A549 (cell line): ENCODE measurements around the gene PSMB5. TPM values are rescaled to one million over a fixed set of nuclear protein-coding genes. Genes with fewer than 3 reads are reported as not detected.

Experiments used
- ATAC-seq, 2 experiments: fragments of 200-7000 bp in 1 of 2; fragments of >200 bp in 1 of 2; cut with Nextera tagmentation in 1 of 2; cut with Tn5 transposase in 1 of 2; 3 replicates each; pipeline versions ENCODE4 v1.8.0 to v1.9.1; 2018 to 2020; ENCODE audit warnings: mild to moderate bottlenecking in 1 of 2, moderate library complexity in 1 of 2
- CTCF ChIA-PET: fragments of 300-600 bp; sonication (Branson Sonifier 250); formaldehyde crosslinking; extraction: SDS; loops from one replicate; lab custom pipeline; 2021; ENCODE audit warnings: antibody characterized with exemption, inconsistent platforms; lab: Yijun Ruan, JAX
- POLR2A ChIA-PET: fragments of 350-600 bp; formaldehyde crosslinking; extraction: SDS; loops from one replicate; lab custom pipeline; 2021; ENCODE audit warnings: antibody characterized with exemption, inconsistent platforms; lab: Yijun Ruan, JAX
- DNase-seq, 2 experiments: peaks; one replicate each; pipeline versions ENCODE4 v3.0.0 to v3.0.0-alpha.2; 2011 to 2016; ENCODE audit warnings: low read depth in 1 of 2, low spot score in 1 of 2
- FAIRE-seq: peaks from 2 replicates; lab custom pipeline; 2011; peaks lifted over from hg19 to GRCh38; lab: Jason Lieb, UNC
- H3K27ac ChIP-seq, 2 experiments: fragments of >200 bp; sonication (Bioruptor Twin); formaldehyde crosslinking; 3 replicates each; pipeline ENCODE4 v1.5.1; 2016 to 2017
- H3K4me1 ChIP-seq: fragments of >200 bp; sonication (Bioruptor Twin); formaldehyde crosslinking; 3 replicates; pipeline ENCODE4 v1.6.1; 2016
- H3K4me2 ChIP-seq: fragments of >200 bp; sonication (Bioruptor Twin); formaldehyde crosslinking; 3 replicates; pipeline ENCODE4 v1.6.1; 2016
- H3K4me3 ChIP-seq: fragments of >200 bp; sonication (Bioruptor Twin); formaldehyde crosslinking; 3 replicates; pipeline ENCODE4 v1.5.1; 2016
- H3K9me3 ChIP-seq: fragments of >200 bp; sonication (Bioruptor Twin); formaldehyde crosslinking; 3 replicates; pipeline ENCODE4 v1.6.1; 2016
- BHLHE40 ChIP-seq: IDR thresholded peaks from 2 replicates; pipeline ENCODE4 v1.6.1; 2012; ENCODE audit warnings: low read depth, low read length, inconsistent platforms
- CHD4 ChIP-seq: fragments of 200-600 bp; sonication (generic); IDR thresholded peaks from 2 replicates; pipeline ENCODE4 v1.6.1; 2016; ENCODE audit warnings: antibody characterized with exemption, mild to moderate bottlenecking, borderline replicate concordance
- EHMT2 ChIP-seq: fragments of 200-600 bp; sonication (generic); IDR thresholded peaks from 2 replicates; pipeline ENCODE4 v1.6.1; 2016; ENCODE audit warnings: antibody characterized with exemption, low read depth, mild to moderate bottlenecking, moderate library complexity
- FOSB ChIP-seq: fragments of 250-450 bp; sonication (Bioruptor Pico); IDR thresholded peaks from 2 replicates; pipeline ENCODE4 v1.5.0; 2020; ENCODE audit warnings: mild to moderate bottlenecking, moderate library complexity
- FOXS1 ChIP-seq: fragments of 250-450 bp; sonication (Bioruptor Pico); IDR thresholded peaks from 2 replicates; pipeline ENCODE4 v1.5.0; 2020; ENCODE audit warnings: mild to moderate bottlenecking, moderate library complexity
- HDAC2 ChIP-seq: fragments of 200-600 bp; sonication (generic); IDR thresholded peaks from 2 replicates; pipeline ENCODE4 v1.6.1; 2016
- HOXB5 ChIP-seq: fragments of 250-450 bp; sonication (Bioruptor Pico); IDR thresholded peaks from 2 replicates; pipeline ENCODE4 v1.5.0; 2020; ENCODE audit warnings: mild to moderate bottlenecking, moderate library complexity
- NPAS2 ChIP-seq: fragments of 250-450 bp; sonication (Bioruptor Pico); IDR thresholded peaks from 2 replicates; pipeline ENCODE4 v1.8.0; 2022; ENCODE audit warnings: mild to moderate bottlenecking, moderate library complexity, borderline replicate concordance
- PHF8 ChIP-seq: fragments of 200-600 bp; sonication (generic); IDR thresholded peaks from 2 replicates; pipeline ENCODE4 v1.6.1; 2016; ENCODE audit warnings: low read depth, mild to moderate bottlenecking, antibody characterized with exemption, moderate library complexity, borderline replicate concordance
- POLR2A ChIP-seq: IDR thresholded peaks from 2 replicates; pipeline ENCODE4 v1.6.1; 2012; ENCODE audit warnings: mild to moderate bottlenecking, low read length
- RARB ChIP-seq: fragments of 250-450 bp; sonication (Bioruptor Pico); IDR thresholded peaks from 2 replicates; pipeline ENCODE4 v1.8.0; 2021; ENCODE audit warnings: mild to moderate bottlenecking, moderate library complexity
- RNF2 ChIP-seq: fragments of 200-600 bp; sonication (generic); IDR thresholded peaks from 2 replicates; pipeline ENCODE4 v1.6.1; 2016; ENCODE audit warnings: low read depth, mild to moderate bottlenecking, antibody characterized with exemption, moderate library complexity, borderline replicate concordance
- SREBF2 ChIP-seq: fragments of 450-650 bp; IDR thresholded peaks from 2 replicates; pipeline ENCODE4 v1.6.1; 2014; ENCODE audit warnings: mild to moderate bottlenecking, moderate library complexity
- TP53 ChIP-seq: fragments of 250-450 bp; sonication (Bioruptor Pico); IDR thresholded peaks from 2 replicates; pipeline ENCODE4 v1.5.0; 2021; ENCODE audit warnings: mild to moderate bottlenecking, moderate library complexity
- ZC3H11A ChIP-seq: fragments of 450-650 bp; IDR thresholded peaks from 2 replicates; pipeline ENCODE4 v1.6.1; 2014; ENCODE audit warnings: antibody characterized with exemption, mild to moderate bottlenecking
- ZFP36 ChIP-seq: fragments of 450-650 bp; IDR thresholded peaks from 2 replicates; pipeline ENCODE4 v1.6.1; 2014; ENCODE audit warnings: borderline replicate concordance; ENCODE audit not compliant: partially characterized antibody
- ZNF302 ChIP-seq: fragments of 250-450 bp; sonication (Bioruptor Pico); IDR thresholded peaks from 2 replicates; pipeline ENCODE4 v1.9.0; 2021; ENCODE audit warnings: inconsistent platforms, mild to moderate bottlenecking, moderate library complexity
- whole genome bisulfite sequencing: methylation state at CpG from one replicate; pipeline ENCODE4 v1.1.6; 2017; ENCODE audit errors: missing lambda C conversion rate; 5-methylcytosine and 5-hydroxymethylcytosine counted together
- polyA plus RNA-seq, 4 experiments: library from polyadenylated mRNA; depleted of rRNA in 3 of 4; stranded (reverse); fragments of >200 nt; fragmentation: RNase III in 1 of 4; extraction: RNeasy Plus Mini Kit Qiagen cat#74134 plus additional on column Dnase treatment in 1 of 4; gene quantifications; 2 replicates in 3 of 4; 3 replicates in 1 of 4; pipeline ENCODE4 v1.2.3, GENCODE V29; 2011 to 2017
- TF ChIP-seq, protein P1 (sequence below): fragments of >200 bp; sonication (Bioruptor Twin); formaldehyde crosslinking; IDR thresholded peaks from 3 replicates; pipeline ENCODE4 v1.5.1; 2016
- TF ChIP-seq, protein P2 (sequence below): IDR thresholded peaks from 2 replicates; pipeline ENCODE4 v1.6.1; 2012; ENCODE audit warnings: low read depth, borderline replicate concordance
- TF ChIP-seq, protein P3 (sequence below): fragments of 450-650 bp; IDR thresholded peaks from 2 replicates; pipeline ENCODE4 v1.6.1; 2014; ENCODE audit warnings: antibody characterized with exemption
- TF ChIP-seq, protein P4 (sequence below): IDR thresholded peaks from 2 replicates; pipeline ENCODE4 v1.6.1; 2012
- TF ChIP-seq, protein P5 (sequence below): IDR thresholded peaks from 2 replicates; pipeline ENCODE4 v1.6.1; 2012
- TF ChIP-seq, protein P6 (sequence below): fragments of >200 bp; sonication (Bioruptor Twin); formaldehyde crosslinking; IDR thresholded peaks from 3 replicates; pipeline ENCODE4 v1.6.1; 2016

Gene PSMB5
- polyA plus RNA-seq, 2 of the 4 experiments (the other 2 are of a cell fraction), result 283 to 365 TPM

DNA sequence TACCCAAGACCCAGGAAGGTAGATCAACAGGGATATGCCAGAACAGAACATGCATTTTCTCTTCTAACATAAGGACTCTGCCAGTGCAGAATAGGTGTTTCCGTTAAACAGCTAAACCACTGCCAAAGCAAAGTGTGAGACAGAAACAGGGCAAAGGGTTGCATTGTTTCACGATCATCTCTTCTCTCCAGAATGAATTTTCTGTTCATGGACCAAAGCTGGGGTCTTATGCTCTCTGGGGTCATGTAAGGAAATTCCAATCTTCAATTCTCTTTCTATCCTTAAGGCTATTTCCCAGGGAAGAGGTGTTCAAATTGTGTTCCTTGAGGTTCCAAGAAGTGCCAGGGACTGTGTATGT is 10.9 kb downstream of the PSMB5 start:
- DNase-seq (no peak), FAIRE-seq (no peak), ATAC-seq (0 out of 6 replicates have a peak, but pooled peaks of 1 of the 2 experiments have one; percentile 10)
- no peak overlapping the region for H3K4me2 ChIP-seq
- no peak overlapping the region for H3K27ac ChIP-seq
- CTCF ChIA-PET, result interaction anchor here (0.6 to 4.2 kb wide), 8 partner anchors 10 to 45 kb away, joined by 3 to 17 read pairs (median 4); partner anchors contain the start of gene CDH24
- H3K9me3 ChIP-seq, result no peaks in the 10 kb centered on the region
- POLR2A ChIA-PET, result interaction anchor here (0.6 to 3.0 kb wide), 3 partner anchors 10 to 17 kb away, joined by 3 to 25 read pairs (median 4); no protein-coding TSS in a partner anchor
- no peak for TF ChIP-seq PHF8
- TF ChIP-seq, protein P1, sequence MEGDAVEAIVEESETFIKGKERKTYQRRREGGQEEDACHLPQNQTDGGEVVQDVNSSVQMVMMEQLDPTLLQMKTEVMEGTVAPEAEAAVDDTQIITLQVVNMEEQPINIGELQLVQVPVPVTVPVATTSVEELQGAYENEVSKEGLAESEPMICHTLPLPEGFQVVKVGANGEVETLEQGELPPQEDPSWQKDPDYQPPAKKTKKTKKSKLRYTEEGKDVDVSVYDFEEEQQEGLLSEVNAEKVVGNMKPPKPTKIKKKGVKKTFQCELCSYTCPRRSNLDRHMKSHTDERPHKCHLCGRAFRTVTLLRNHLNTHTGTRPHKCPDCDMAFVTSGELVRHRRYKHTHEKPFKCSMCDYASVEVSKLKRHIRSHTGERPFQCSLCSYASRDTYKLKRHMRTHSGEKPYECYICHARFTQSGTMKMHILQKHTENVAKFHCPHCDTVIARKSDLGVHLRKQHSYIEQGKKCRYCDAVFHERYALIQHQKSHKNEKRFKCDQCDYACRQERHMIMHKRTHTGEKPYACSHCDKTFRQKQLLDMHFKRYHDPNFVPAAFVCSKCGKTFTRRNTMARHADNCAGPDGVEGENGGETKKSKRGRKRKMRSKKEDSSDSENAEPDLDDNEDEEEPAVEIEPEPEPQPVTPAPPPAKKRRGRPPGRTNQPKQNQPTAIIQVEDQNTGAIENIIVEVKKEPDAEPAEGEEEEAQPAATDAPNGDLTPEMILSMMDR, result no peak
- TF ChIP-seq ZFP36, result no peak
- no peak for TF ChIP-seq EHMT2
- no peak for TF ChIP-seq FOXS1
- TF ChIP-seq RARB, result no peak
- TF ChIP-seq, protein P2, sequence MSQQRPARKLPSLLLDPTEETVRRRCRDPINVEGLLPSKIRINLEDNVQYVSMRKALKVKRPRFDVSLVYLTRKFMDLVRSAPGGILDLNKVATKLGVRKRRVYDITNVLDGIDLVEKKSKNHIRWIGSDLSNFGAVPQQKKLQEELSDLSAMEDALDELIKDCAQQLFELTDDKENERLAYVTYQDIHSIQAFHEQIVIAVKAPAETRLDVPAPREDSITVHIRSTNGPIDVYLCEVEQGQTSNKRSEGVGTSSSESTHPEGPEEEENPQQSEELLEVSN, result no peak
- no peak for TF ChIP-seq FOSB (CRISPR knock-in tag)
- TF ChIP-seq NPAS2 (CRISPR knock-in tag), result no peak
- TF ChIP-seq POLR2A, result no peak
- no peak for TF ChIP-seq TP53 (CRISPR knock-in tag)
- TF ChIP-seq, protein P3, sequence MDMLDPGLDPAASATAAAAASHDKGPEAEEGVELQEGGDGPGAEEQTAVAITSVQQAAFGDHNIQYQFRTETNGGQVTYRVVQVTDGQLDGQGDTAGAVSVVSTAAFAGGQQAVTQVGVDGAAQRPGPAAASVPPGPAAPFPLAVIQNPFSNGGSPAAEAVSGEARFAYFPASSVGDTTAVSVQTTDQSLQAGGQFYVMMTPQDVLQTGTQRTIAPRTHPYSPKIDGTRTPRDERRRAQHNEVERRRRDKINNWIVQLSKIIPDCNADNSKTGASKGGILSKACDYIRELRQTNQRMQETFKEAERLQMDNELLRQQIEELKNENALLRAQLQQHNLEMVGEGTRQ, result no peak
- no peak for TF ChIP-seq ZNF302 (CRISPR knock-in tag)
- TF ChIP-seq RNF2, result no peak
- no peak for TF ChIP-seq HDAC2
- TF ChIP-seq BHLHE40, result no peak
- TF ChIP-seq ZC3H11A, result no peak
- no peak for TF ChIP-seq CHD4
- TF ChIP-seq, all 56 proteins: peak for 0
- H3K4me1 ChIP-seq, result no peaks in the 10 kb centered on the region
- no peak overlapping the region for H3K4me3 ChIP-seq
- 96% methylated on average over 2 of the region's 2 CpGs for WGBS

DNA sequence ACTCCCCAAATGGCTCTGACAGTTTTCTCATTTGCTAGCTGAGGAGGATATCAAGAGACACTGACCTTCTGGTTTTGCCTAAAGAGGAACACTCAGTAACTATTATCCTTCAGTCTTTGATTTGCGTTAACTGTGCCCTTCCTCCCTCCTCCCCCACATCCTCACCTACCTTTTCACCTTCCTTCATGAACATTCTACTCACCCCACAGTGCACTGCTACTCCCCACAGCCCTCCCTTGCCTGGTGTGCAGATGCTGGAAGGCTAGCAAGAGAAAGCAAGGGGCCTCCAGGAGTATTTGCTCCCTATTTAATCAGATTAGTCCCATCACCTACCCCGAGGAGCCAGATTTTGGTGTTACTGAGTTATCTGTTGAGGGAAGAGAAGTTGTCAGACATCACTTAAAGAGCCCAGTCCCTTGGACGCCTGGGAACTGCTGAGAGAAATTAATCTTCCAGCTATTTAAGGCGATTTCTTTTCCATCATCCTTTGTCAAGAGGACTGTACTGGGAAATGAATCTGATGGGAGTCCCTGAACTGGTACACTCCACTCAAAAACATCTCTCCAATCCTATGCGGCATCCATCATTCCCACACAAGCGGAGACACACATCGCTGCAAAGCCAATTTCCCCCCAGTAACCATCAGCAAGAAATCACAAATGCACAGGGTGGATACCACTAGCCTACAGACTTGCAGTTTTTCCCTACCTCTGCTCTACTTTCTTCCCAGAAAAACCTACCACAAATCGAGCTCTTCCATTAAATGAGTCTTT is 11.5 kb downstream of the PSMB5 start:
- 72% methylated on average over 8 of the region's 8 CpGs for WGBS
- CTCF ChIA-PET, result interaction anchor here (0.9 to 4.2 kb wide), 6 partner anchors 10 to 38 kb away, joined by 3 to 17 read pairs (median 4); partner anchors contain the start of gene CDH24

More for the DNA sequence above, 11.5 kb downstream of the PSMB5 start:
- POLR2A ChIA-PET, result interaction anchor here (0.6 to 3.0 kb wide), 2 partner anchors 9 to 16 kb away, joined by 3 to 25 read pairs; no protein-coding TSS in a partner anchor
- Histone ChIP-seq H3K4me3 (no peak overlapping the region), H3K27ac (no peak overlapping the region), H3K4me2 (no peak overlapping the region), H3K9me3 (no peaks in the 10 kb centered on the region), H3K4me1 (no peaks in the 10 kb centered on the region)
- TF ChIP-seq HOXB5 (no peak), SREBF2 (no peak), FOXS1 (no peak)
- TF ChIP-seq, protein P4, sequence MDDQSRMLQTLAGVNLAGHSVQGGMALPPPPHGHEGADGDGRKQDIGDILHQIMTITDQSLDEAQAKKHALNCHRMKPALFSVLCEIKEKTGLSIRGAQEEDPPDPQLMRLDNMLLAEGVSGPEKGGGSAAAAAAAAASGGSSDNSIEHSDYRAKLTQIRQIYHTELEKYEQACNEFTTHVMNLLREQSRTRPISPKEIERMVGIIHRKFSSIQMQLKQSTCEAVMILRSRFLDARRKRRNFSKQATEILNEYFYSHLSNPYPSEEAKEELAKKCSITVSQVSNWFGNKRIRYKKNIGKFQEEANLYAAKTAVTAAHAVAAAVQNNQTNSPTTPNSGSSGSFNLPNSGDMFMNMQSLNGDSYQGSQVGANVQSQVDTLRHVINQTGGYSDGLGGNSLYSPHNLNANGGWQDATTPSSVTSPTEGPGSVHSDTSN, result no peak
- TF ChIP-seq, protein P5, sequence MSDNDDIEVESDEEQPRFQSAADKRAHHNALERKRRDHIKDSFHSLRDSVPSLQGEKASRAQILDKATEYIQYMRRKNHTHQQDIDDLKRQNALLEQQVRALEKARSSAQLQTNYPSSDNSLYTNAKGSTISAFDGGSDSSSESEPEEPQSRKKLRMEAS, result no peak
- TF ChIP-seq, protein P6, sequence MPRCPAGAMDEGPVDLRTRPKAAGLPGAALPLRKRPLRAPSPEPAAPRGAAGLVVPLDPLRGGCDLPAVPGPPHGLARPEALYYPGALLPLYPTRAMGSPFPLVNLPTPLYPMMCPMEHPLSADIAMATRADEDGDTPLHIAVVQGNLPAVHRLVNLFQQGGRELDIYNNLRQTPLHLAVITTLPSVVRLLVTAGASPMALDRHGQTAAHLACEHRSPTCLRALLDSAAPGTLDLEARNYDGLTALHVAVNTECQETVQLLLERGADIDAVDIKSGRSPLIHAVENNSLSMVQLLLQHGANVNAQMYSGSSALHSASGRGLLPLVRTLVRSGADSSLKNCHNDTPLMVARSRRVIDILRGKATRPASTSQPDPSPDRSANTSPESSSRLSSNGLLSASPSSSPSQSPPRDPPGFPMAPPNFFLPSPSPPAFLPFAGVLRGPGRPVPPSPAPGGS, result no peak
- TF ChIP-seq, protein P2, result no peak
- DNase-seq, result no peak
- ATAC-seq, result no peak; a peak in 1 of 6 replicates
- FAIRE-seq, result no peak
